Omental fat pad (tissue), 4 donors: ENCODE data around the gene PAK2. TPM values are rescaled to one million over a fixed set of nuclear protein-coding genes. Genes with fewer than 3 reads are reported as not detected.

ENCODE experiments used
- ATAC-seq: fragments of 150-250 bp; one replicate; pipeline ENCODE4 v1.9.1; 2016; ENCODE audit warnings: mild to moderate bottlenecking, moderate library complexity; ENCODE audit not compliant: low FRiP score
- DNase-seq: peaks from one replicate; pipeline ENCODE4 v3.0.0-alpha.2; 2019; ENCODE audit warnings: low spot score
- total RNA-seq, 4 donors: library from RNA; depleted of rRNA; stranded (reverse); fragments of >200 nt; gene quantifications; one replicate each; pipeline ENCODE4 v1.1.0, GENCODE V29; 2016
- TF ChIP-seq, protein P1 (sequence below), 3 donors: fragments of 450-650 bp; IDR thresholded peaks; one replicate each; pipeline ENCODE4 v1.5.1; 2016 to 2017; ENCODE audit warnings: antibody characterized with exemption in 3 of 3, mild to moderate bottlenecking in 3 of 3, moderate library complexity in 2 of 3

Gene PAK2
- total RNA-seq, 4 donors from 2014 or later: 50.3 to 108 (median 81.0) TPM

DNA sequence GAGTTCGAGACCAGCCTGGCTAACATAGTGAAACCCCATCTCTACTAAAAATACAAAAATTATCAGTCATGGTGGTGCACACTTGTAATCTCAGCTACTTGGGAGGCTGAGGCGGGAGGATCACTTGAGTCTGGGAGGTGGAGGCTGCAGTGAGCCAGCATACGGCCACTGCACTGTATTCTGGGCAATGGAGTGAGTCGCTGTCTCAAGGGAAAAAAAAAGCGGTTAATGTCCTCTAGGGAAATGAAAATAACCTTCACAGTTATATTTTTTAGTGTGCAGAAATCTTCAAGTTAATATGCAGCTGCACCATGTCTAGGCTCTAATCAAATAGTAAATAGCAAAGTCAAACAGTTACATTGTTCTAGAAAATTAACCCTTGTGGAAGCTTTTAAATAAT is 42.4 kb upstream of the PAK2 start:
- DNase-seq: no peak
- TF ChIP-seq, protein P1, sequence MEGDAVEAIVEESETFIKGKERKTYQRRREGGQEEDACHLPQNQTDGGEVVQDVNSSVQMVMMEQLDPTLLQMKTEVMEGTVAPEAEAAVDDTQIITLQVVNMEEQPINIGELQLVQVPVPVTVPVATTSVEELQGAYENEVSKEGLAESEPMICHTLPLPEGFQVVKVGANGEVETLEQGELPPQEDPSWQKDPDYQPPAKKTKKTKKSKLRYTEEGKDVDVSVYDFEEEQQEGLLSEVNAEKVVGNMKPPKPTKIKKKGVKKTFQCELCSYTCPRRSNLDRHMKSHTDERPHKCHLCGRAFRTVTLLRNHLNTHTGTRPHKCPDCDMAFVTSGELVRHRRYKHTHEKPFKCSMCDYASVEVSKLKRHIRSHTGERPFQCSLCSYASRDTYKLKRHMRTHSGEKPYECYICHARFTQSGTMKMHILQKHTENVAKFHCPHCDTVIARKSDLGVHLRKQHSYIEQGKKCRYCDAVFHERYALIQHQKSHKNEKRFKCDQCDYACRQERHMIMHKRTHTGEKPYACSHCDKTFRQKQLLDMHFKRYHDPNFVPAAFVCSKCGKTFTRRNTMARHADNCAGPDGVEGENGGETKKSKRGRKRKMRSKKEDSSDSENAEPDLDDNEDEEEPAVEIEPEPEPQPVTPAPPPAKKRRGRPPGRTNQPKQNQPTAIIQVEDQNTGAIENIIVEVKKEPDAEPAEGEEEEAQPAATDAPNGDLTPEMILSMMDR (IDR thresholded peaks at IDR 0.05): no peak
- ATAC-seq: no peak

DNA sequence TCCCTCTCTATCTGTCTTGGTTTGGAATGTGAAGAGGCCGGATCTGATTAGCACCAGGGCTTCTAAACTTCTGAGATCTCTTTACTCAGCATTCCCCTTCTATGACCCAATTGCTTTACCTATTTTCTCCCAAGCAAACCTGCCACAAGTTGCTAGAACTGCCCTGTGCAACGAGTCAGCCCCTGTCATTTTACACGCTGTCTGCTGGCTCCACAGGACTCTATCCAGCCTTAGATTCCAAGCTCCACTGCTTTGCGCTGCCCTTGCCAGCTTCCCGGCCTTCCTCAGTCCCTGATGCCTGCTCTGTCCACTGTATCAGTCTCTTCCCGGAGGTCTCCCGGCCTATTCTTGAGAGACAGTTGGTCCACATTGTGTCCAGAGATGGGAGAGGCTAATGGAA is 39.9 kb upstream of the PAK2 start:
- TF ChIP-seq, protein P1 (IDR thresholded peaks at IDR 0.05): no peak
- ATAC-seq (no peak), DNase-seq (no peak)

DNA sequence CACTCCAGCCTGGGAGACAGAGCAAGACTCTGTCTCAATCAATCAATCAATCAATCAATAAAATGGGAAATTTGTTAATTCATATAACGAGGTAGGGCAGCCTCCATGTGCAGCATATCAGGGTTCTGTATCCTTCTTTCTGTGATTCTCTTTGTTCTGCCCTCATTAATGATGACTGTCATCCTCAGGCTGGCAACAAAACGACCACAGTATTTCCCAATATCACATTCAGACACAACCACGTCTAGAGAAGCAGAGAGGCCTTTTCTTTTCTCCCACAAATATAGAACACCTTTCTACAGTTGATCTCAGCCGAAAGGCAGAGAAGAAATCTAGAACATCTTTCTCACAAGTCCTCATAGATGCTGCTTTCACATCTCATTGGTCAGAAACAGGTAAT is 38.9 kb upstream of the PAK2 start:
- TF ChIP-seq, protein P1 (IDR thresholded peaks at IDR 0.05): no peak
- DNase-seq (no peak), ATAC-seq (no peak)

DNA sequence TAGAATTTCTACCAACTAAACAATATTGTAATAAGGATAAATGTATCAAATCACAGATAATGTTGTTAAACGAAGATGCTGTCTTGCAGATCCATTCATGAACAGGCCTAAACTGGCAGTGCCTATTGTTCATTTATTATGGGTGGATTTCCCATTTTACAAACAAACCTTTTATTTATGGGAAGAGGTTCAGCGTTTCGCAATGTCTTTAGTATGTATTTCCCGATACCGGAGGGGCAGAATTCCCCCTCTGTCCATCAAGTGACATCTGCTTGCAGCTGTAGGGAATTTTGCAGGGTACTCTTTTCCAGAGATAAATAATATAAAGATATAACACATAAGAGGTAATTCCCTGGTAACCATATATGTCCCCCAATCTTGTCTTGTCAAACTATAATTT is 33.3 kb upstream of the PAK2 start:
- ATAC-seq (no peak), DNase-seq (no peak)
- TF ChIP-seq, protein P1 (IDR thresholded peaks at IDR 0.05): no peak

DNA sequence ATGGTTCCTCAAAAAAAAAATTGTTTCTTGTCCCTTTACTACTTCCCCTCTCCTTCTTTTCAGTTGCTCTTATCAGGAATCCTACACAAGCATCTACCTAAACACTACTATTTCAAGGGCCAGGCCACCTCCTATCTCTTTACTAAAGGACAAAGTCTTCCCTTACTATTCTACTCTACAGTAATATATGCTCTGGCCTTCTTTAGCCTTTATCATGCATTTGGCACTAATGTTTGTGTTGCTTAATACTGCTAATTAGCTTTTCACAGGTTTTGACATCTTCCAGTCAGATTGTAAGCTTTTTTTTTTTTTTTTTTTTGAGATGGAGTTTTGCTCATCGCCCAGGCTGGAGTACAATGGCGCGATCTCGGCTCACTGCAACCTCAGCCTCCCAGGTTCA is 32.9 kb upstream of the PAK2 start:
- ATAC-seq (no peak), DNase-seq (no peak)
- TF ChIP-seq, protein P1 (IDR thresholded peaks at IDR 0.05): no peak

DNA sequence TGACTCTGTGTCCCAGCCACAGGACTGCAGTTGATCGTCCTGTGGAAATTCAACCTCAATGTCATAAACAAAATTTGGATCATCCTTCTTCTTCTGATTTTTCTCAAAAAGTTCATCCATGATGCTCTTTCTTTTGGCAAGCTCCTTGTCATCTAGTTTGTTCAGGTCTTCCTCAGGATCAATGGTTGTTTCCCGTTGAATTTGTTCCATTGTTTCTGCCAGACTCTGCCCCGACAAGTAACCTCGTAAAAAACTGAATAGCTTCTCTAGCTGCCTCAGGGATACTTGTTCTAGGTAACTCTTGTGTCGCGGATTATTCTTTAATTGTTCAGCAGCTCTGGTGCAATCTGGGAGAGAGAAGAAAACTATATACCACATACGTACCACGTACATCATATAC is 32.1 kb upstream of the PAK2 start:
- TF ChIP-seq, protein P1 (IDR thresholded peaks at IDR 0.05): no peak
- ATAC-seq: no peak
- DNase-seq: no peak

DNA sequence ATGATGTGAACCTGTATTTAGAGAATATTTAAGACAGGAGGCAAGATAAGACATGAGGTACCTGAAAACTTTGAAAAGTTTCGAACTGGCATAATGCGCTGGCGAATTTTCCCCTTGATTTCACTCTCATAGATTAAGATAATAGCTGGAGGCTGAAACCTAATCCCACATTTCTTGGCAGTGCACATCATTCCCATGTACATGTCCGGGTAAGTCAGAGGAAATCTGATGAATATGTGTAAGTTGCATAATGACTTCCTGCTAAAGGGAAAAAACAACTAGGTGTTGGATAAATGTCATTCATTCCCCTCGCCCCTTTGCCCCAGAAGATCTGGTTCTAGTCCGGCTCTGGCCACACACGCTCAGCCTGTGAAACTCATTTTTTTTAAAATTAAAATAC is 31.2 kb upstream of the PAK2 start:
- ATAC-seq (no peak), DNase-seq (no peak)
- TF ChIP-seq, protein P1 (IDR thresholded peaks at IDR 0.05): no peak
